NCI-H2107 treated with DMSO at 0.1 percent for 48 hours (cell line): Measurements from ENCODE around the gene DACT1.
"Not testable (repeated sequence)": the region's sequence is repeated elsewhere in the genome, so short reads cannot be mapped to it uniquely, and the experiment has no call there.

ENCODE experiments used
- DNase-seq: peaks from one replicate; lab custom pipeline; 2025; ENCODE audit not compliant: unreplicated experiment; lab: John Stamatoyannopoulos, UW

DACT1 gene, protein sequence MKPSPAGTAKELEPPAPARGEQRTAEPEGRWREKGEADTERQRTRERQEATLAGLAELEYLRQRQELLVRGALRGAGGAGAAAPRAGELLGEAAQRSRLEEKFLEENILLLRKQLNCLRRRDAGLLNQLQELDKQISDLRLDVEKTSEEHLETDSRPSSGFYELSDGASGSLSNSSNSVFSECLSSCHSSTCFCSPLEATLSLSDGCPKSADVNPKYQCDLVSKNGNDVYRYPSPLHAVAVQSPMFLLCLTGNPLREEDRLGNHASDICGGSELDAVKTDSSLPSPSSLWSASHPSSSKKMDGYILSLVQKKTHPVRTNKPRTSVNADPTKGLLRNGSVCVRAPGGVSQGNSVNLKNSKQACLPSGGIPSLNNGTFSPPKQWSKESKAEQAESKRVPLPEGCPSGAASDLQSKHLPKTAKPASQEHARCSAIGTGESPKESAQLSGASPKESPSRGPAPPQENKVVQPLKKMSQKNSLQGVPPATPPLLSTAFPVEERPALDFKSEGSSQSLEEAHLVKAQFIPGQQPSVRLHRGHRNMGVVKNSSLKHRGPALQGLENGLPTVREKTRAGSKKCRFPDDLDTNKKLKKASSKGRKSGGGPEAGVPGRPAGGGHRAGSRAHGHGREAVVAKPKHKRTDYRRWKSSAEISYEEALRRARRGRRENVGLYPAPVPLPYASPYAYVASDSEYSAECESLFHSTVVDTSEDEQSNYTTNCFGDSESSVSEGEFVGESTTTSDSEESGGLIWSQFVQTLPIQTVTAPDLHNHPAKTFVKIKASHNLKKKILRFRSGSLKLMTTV

DNA sequence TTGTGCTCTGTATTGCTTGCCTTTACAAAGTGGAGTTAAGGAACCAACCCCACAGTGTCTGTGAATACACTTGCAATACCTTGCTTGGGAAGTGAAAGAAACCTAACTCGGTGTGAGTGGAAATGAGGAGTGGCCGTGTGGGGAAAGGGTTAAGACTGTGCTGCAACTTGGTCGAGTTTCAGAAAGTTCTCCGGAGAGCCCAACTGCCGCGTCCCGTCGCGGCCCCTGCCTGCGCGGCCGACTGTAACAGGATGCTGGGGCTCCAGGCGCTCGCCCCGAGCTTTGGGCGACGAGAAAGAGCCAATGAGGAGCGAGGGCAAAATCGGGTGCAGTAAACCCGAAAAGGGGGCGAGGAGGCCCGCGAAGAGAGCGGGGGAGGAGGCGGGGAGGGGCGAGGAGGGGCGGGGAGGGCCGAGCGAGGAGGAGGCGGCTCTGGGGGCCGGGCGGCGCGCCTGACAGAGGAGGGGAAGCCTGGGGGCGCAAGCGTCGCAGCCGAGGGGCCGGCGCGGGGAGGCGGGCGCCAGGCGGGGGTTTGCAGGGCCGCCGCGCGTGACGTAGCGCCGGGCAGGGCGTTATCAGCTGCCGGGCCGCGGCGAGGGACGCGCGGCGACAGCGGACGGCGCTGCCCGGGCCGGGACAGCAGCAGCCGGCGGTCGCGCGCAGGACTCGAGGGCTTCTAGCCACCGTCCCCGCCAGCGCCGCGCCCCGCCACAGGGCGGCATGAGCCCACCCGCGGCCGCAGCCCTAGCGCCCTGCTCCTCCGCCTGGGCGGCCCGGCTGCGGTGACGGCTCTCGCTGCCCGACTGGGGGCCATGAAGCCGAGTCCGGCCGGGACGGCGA, at the start of gene DACT1:
TSS of gene DACT1 (plus strand) at position 572 of the 840 bp plus-strand sequence. CDS start at position 813, 241 bp downstream.
- no peak for DNase-seq

DNA sequence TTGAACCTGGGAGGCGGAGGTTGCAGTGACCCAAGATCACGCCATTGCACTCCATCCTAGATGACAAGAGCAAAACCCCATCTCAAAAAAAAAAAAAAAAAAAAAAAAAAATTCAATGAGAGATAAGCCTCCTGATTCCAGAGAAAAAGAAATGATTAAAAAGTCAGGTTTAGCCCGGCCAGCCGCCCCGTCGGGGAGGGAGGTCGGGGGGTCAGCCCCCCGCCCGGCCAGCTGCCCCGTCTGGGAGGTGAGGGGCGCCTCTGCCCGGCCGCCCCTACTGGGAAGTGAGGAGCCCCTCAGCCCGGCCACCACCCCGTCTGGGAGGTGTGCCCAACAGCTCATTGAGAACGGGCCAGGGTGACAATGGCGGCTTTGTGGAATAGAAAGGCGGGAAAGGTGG, 49.4 kb upstream of the DACT1 start:
- DNase-seq, result not testable (repeated sequence)

DNA sequence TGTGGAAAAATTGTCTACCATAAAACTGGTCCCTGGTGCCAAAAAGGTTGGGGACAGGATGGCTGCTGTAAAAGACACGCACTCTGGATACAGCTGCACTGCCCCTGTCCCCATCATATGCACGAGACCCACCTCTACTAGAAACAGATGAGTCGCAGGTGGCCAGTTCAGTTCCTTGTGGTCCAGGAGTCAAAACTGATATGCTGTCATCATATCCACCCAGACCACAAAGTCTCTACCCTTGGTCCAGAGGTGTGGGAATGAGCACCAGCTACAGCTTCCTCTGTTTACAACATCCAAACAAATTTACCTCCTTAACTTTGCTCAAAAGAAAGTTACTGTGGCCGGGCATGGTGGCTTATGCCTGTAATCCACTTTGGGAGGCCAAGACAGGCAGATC, 43.8 kb upstream of the DACT1 start:
- DNase-seq, result no peak

DNA sequence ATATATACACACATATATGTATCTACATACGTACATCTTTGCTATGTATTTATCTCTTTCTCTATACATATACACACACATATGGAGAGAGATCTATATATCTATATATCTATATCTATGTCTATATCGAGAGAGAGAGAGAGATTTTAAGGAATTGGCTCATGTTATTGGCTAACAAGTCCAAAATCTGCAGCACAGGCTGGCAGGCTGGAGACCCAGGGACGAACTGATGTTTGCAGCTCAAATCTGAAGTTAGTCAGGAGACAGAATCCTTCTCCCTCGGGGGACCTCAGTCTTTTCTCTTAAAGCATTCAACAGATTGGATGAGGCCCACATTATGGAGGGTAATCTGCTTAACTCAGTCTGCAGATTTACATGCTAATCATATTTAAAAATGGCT, 40.7 kb upstream of the DACT1 start:
- DNase-seq, result no peak

DNA sequence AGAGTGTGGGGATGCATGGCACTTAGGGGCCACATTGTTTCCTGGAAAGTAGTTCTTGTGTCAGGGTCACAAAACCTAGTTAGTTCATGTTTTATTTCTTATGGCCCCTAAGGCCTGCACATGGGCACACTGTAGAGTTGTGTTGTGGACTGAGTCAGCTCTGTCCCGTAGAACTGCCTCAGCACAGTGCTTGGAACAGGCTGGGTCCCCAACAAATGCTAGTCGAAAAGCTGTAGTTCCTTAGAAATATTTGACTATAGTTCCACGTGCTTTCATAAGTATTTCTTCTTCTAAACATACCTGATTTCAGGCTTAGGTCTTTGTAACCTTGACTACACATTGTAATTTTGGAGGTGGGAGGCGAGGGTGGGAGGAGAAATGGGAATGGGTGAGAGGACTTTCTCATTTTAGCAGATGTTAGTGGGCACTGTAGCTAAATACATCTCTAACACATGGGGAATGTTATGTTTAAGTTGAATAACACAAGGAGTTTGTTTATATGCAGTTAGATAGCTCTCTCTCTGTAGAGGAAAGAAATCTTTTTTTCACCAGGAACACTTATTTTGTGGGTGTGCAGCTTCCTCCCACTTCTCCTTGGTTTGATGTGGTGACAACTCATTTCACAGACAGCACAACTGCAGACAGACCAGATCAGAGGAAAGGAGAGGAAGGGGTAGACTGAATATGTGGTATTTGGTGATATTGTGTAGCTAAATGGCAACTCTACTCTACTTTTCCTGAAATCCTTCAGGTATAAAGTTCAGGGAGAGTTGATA, 39.5 kb upstream of the DACT1 start:
- no peak for DNase-seq

DNA sequence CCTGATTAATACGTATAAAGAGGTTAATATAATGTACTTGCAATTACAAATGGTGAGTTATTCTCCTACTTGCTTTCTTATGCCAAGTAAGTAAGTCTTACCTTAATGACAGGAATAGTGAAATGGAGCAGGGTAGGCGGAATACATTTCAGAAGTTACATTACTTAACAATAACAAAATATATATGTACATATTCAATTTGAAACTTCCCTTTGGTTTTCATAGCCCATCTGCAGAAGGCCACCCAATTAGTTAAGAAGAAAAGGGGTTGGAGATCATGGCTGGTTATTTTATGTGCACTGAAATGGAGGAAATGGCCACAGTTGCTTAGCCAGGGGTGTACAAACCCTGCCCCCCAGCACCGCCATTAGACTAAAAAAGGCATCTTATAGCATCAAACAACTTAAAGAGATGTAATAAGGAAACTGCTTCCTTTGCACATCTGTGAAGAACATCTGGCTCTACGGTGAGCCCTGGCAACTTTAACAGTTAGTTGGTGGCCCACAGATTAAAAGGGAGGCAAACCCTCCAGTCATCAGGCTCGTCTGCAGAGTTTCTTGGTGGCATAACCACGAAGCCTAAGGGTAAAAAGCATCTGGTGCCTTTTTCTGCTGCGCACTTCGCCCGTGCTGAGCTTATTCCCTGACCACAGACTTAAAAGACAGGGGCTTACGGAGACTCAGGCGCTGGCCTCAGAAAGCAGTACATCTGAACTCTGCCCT, 38.8 kb upstream of the DACT1 start:
- no peak for DNase-seq

DNA sequence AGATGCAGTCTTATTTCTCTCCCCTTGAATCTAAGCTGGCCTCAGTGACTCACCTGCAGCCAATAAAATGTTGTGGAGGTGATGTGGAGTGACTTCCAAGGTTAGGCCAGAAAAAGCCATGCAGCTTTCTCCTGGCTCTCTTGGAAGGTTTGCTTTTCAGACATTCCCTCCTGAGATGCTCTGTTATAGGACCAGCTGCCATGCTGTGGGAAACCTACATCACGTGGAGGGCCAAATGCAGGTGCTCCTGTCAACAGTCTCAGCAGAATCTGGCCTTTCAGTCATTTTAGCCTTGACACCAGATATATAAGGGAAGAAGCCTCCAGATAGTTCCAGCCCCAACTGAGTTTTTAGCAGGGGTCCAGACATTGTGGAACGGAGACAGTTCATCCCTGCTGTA, 38.1 kb upstream of the DACT1 start:
- DNase-seq, result no peak

DNA sequence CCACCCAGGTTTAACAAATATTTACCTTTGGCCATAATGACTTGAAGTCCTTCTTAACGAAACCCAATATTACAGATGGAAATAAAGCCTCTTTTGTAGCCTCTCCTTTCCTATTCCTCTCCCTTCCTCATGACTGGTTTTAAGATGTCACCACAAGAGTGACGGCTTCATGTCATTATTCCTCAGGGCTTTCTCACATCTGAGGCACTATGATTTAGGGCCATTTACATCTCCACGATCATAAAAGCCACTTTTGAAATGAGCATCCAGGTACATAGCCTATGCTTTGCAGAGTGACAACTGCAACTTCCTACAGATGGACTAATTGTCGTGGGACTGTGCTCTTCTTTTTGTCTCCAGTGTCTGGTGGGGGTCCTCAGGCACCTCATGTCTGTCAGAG, 32.3 kb upstream of the DACT1 start:
- DNase-seq, result no peak

DNA sequence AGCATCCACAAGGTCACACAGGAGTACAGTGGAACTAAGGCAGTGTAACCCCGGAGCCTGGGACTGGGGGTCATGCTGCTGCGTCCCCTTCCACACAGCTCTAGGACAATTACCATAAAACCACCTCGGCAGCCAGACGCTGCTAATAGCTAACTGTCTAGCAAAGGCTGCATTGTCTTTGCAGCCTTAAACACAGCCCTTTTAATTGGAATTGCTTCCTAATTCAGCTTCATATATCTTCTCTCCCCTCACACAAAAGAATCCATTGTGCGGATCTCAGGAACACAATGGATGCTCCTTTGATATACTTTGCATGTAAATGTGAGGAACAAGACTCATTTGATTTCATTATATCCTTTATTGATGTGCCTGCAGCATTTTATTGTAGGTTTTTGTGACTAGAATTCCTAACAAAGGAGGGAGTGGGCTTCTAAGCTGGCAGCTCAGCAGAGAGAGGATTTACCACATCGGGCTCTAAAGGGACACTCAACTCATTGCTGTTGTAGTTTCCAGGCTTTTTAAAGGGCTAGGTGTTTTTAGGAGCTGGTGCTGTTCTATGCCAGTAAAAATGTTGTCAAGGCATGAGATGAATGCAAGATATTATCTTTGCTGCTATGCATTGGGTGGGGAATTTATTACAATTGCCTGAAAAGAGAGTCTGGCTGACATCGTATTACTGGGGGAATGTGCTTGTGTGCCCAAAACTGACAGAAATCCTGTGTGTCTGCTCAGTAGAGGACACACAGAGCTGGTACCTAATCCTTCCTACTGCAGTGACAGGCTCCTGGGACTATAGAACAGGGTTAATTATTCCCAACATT, 30.4 kb upstream of the DACT1 start:
- no peak for DNase-seq

DNA sequence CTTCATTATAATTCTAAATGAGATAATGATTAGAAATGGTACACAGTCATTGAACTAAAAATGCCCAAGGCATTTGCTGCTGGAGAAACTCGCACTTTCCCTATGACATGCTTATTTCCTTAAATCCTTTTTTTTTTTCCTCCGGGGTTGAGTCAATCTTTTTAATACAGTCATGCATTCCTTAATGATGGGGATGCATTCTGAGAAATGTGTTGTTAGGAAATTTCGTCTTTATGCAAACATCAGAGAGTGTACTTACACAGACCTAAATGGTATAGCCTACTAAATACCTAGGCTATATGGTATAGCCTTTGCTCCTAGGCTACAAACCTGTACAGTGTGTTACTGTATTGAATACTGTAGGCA, 29.8 kb upstream of the DACT1 start:
- no peak for DNase-seq

DNA sequence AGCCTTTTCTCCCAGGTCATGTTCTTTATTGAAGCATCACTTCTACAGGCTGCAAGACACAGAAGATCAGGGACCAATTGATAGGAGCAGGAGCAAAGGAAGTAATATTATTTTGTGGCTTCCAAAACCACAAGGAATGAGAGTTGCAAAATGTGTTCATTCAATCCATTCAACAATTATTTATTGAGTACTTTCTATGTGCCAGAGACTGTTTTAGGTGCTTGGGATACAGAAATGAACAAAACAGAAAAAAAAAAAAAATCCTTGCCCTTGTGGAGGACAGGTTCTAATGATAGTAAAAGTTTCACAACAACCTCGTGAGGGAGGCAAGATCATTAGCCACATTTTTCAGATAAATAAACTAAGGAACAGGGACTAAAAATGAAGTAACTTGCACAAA, 20.1 kb upstream of the DACT1 start:
- no peak for DNase-seq

DNA sequence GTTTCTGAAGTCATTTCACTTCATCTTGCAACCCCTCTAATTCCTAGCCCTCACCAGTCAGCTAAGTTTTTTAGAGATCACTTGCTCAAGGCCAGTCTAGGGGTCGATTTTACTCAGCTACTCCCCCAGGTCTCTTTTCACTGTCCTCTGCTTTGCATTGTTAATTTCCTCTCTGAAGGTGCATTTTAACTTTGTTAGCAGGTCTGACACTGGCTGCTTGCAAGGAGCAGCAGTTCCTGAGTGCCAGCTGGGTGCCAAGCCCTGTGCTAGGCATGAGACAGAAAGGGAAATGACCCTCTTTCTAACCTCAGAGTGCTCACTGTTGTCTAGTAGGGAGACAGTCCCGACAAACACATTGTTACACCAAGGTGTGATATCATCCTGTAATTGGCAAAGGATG, 17.8 kb upstream of the DACT1 start:
- DNase-seq, result no peak

DNA sequence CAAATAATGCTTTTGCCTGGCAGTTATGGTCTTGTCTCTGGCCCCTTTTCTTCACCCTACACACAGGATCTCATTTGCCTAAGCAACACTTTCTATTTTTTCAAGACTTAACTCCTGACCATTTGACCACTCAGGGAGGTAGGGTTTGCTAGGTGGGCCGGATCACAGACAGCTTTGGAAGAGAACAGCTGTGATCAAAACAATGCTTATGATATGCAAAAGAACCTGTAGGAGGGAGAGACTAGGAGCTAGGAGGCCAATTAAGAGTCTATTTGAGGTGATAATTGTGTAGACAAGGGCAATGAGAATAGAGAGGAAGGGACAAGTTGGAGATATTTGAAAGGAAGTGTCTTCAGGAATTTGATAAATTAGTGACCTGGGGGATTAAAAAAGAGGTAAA, 12.3 kb upstream of the DACT1 start:
- DNase-seq, result no peak

DNA sequence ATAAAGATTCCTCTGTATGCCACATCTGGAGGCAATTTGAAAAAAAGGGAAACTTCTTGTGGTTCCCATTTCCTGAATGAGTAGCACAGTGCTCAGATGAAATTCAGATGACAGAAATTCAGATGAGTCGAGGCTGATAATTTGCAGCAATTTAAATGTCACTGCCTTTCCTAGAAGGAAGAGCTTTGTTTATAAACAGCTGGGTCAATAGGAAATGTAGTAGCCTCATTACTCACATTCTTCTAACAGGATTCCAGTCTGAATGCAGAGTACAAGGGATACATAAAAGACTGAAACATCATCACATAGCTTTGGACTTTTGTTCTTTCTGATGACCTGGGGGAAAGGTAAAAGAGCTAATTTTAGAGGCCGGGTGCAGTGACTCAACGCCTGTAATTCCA, 11.3 kb upstream of the DACT1 start:
- DNase-seq, result no peak

DNA sequence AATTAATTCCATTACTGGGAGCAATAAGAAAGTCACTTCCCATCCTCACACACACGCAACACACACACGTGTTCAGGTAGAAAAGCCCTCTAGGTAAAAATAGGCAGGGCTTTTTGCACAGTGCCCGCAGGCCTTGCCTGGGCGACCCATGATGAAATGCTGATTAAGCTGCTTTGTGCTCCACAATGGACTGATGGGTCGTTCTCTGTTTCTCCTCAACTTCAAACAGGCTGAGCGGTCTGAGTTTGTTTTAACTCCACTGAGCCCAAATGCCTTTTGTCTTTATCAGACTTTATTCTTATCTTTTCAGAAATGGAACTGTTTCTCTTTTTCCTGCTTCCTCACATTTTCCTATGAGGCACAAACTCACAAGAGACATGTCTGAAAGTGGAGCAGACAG, 9.4 kb upstream of the DACT1 start:
- no peak for DNase-seq

DNA sequence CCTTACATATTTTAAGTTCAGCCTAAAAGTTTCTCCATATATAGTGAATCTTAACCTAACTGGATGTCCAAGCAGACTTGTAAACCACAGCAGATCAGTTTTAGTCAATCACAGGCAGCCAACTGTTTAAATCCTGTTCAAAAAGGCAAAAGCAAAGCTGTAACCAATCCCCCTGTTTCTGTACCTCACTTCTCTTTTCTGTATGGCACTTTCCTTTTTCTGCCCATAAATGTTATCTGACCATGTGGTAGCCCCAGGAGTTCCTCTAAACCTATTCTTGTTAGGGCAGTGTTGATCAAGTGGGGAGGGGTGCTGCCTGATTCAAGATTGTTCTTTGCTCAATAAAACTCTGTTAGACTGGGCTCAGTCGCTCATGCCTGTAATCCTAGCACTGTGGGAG, 8.5 kb upstream of the DACT1 start:
- DNase-seq, result no peak

DNA sequence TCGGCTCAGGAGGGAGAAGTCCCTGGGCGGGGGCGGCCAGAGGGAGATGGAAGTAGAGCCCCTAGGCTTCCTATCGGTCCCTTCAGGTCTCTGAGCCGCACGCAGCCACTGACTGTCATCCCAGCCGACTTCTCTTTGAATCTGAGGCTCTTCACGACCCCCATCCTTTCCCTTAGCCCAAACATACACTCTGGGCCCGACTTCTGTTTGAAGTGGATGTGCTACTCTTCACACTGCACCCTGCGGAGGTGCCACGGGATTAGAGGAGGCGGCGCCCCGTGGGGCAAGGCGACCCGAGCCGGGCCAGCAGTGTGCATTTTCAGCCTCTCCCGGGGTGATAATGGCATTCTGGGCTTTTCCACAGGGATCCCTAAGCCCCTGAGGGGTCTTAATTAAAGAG, 6.0 kb upstream of the DACT1 start:
- DNase-seq, result no peak

DNA sequence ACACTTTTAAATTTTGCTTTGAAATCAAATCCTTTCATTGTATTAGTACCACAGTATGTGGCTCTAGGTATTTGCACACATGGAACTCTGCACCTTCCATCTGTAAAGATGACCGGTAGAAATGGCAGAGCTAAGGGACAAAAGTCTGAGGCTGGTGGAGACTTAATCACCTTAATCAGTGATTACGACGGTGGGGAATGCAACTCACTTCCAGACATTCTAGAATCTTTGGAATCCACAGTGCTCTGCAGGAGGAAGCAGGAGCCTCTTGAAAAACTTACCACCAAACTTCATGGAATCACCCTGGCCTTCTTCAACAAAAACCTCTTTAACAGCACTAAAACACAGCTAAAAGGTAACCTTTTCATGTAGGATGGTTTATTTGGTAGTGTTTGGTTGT, 3.9 kb upstream of the DACT1 start:
- no peak for DNase-seq

DNA sequence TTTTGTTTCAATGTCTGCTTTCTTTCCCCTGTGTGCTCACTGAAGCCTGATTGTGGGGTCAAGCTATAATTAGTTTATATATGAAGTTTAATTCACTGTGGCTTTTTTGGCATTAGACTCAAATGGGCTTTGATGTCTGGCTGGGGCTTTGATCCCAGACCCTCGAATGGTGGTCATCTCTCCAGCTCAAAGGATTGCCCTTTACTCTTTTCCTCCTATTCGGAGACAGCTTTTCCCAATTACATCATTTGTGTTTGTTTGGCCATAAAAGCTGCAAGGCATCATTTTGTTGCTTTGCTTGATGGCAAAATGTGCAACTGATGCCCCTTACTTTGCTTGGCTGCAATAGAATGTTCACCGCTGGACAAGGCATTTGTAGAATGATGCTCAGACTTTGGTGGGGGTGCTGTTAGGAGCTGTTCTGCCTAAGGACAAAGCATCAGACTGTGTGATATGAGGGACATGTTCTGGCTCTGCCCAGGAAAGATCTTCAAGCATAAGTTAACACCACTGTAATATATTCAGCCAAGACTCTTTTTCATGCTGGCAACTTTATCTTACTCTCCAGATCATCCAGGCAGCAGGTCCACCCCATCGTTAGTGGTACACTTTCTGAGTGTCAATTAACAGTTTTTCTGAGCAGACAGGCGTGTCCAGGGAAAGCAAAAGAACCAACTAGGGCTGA, 3.2 kb upstream of the DACT1 start:
- DNase-seq, result no peak
